ENCODE measurements around the gene SCN10A. TPM values are rescaled to one million over a fixed set of nuclear protein-coding genes. Genes with fewer than 3 reads are reported as not detected.
A peak's percentile ranks its signal among the peaks of the same experiment; 100 is the strongest.

Gene SCN10A
- polyA plus RNA-seq, 1 of the 3 experiments (the other 2 are of a cell fraction) = not detected

DNA sequence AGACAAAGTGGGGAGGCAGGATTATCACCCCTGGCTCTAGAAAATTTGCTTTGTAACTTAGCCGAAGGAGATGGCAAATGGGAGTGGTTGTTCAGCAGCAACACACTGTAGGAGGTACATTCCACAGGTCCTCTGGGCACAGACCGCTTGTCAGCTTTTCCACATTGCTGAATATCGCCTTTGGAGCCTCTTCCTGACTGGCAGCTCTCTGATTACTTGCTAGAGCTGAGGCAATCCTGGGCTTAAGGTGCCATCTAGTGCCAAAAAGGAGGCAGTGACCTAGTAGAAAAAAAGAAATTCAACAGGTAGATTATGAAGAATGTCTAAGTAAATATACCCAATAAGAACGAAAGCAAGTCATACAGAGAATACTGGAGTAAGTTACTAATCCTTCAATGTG is 153.5 kb downstream of the SCN10A start:
- Histone ChIP-seq H3K9ac (no peak overlapping the region), H3K27ac (ENCODE audit: low read depth in 2 of 2, low read length in 1 of 2) (no peak overlapping the region), H3K4me2 (no peak overlapping the region), H3K36me3 (replicated peaks in 1 of 2; ENCODE audit: control insufficient read depth in 1 of 2, insufficient read depth in 2 of 2, low read length in 1 of 2) (no peaks in the 10 kb centered on the region), H3K27me3 (ENCODE audit: insufficient read depth) (no peaks in the 10 kb centered on the region), H3F3A (replicated peaks; ENCODE audit: insufficient read depth) (no peaks in the 10 kb centered on the region), H3K9me2 (no peaks in the 10 kb centered on the region), H3K79me2 (ENCODE audit: insufficient read depth) (no peaks in the 10 kb centered on the region), H4K20me1 (ENCODE audit: insufficient read depth) (no peaks in the 10 kb centered on the region), H3K4me3 (ENCODE audit: low read depth in 2 of 2, low read length in 1 of 2) (no peak overlapping the region), H3K9me3 (no peaks in the 10 kb centered on the region), H3K4me1 (ENCODE audit: control insufficient read depth in 1 of 2, insufficient read depth in 2 of 2, low read depth in 1 of 2, low read length in 1 of 2) (peaks cover 0 to 11% of the 10 kb centered on the region in 2 experiments; a peak in 1 of 4 replicates), H2AFZ (ENCODE audit: low read depth) (no peak overlapping the region)
- ChIA-PET POLR2A (no interaction called here), CTCF (interaction anchor here (0.7 to 14.0 kb wide), 13 partner anchors 9 to 532 kb away, joined by 3 to 556 read pairs (median 3); partner anchors contain the start of gene EXOG)
- TF ChIP-seq FOXM1 (IDR thresholded peaks at IDR 0.05; ENCODE audit: low read depth) (no peak), GABPA (IDR thresholded peaks at IDR 0.05; ENCODE audit: low read depth) (no peak), RAD21 (IDR thresholded peaks at IDR 0.05; ENCODE audit: low read length) (peak; percentile 72), SMC3 (IDR thresholded peaks at IDR 0.05; ENCODE audit: low read depth, low read length) (peak; percentile 42; the same call in 1 of the 2 replicates), YY1 (IDR thresholded peaks at IDR 0.05; ENCODE audit: low read depth) (no peak)
- TF ChIP-seq, protein P1, sequence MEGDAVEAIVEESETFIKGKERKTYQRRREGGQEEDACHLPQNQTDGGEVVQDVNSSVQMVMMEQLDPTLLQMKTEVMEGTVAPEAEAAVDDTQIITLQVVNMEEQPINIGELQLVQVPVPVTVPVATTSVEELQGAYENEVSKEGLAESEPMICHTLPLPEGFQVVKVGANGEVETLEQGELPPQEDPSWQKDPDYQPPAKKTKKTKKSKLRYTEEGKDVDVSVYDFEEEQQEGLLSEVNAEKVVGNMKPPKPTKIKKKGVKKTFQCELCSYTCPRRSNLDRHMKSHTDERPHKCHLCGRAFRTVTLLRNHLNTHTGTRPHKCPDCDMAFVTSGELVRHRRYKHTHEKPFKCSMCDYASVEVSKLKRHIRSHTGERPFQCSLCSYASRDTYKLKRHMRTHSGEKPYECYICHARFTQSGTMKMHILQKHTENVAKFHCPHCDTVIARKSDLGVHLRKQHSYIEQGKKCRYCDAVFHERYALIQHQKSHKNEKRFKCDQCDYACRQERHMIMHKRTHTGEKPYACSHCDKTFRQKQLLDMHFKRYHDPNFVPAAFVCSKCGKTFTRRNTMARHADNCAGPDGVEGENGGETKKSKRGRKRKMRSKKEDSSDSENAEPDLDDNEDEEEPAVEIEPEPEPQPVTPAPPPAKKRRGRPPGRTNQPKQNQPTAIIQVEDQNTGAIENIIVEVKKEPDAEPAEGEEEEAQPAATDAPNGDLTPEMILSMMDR (IDR thresholded peaks at IDR 0.05) = peak; percentile 48
- 17% methylated on average over 4 of the region's 4 CpGs for WGBS (ENCODE audit: low lambda C conversion rate)
- DNase-seq = no peak

DNA sequence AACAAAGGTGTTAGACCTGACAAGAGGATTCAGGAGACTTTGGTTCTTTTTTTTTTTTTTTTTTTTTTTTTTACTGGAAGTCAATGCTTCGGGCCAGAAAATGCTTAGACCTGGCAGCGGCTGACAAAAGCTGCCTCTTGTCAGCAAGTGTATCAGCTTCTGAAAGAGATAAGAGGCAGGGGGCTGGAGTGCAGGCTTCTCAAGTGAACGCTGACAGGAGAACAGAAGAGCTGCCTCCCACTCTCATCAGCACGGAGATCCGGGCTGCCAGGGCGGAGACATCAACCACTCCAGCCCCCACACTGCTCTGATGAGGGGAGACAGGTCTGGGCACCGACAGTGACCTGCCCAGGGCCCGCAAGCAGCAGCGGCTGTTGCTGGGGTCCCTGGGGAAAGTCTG is 157.2 kb downstream of the SCN10A start:
- H3F3A ChIP-seq (replicated peaks; ENCODE audit: insufficient read depth) = no peaks in the 10 kb centered on the region
- no peak overlapping the region for H3K4me2 ChIP-seq
- H3K4me3 ChIP-seq (ENCODE audit: low read depth in 2 of 2, low read length in 1 of 2) = no peak overlapping the region
- no peaks in the 10 kb centered on the region for H3K79me2 ChIP-seq (ENCODE audit: insufficient read depth)
- ChIA-PET CTCF (interaction anchor here (0.7 to 14.0 kb wide), 7 partner anchors 76 to 372 kb away, joined by 3 to 556 read pairs (median 4); partner anchors contain the start of gene EXOG), POLR2A (interaction anchor here (0.7 kb wide), 1 partner anchor 65 kb away, joined by 7 read pairs; no protein-coding TSS in a partner anchor)
- H3K4me1 ChIP-seq (ENCODE audit: control insufficient read depth in 1 of 2, insufficient read depth in 2 of 2, low read depth in 1 of 2, low read length in 1 of 2) = peaks cover 0 to 13% of the 10 kb centered on the region in 2 experiments; a peak in 1 of 4 replicates
- H3K36me3 ChIP-seq (replicated peaks in 1 of 2; ENCODE audit: control insufficient read depth in 1 of 2, insufficient read depth in 2 of 2, low read length in 1 of 2) = no peaks in the 10 kb centered on the region
- no peaks in the 10 kb centered on the region for H3K9me2 ChIP-seq
- H3K9ac ChIP-seq = no peak overlapping the region
- no peaks in the 10 kb centered on the region for H3K9me3 ChIP-seq
- 0 out of 2 replicates have a peak, but pooled peaks have one; percentile 10 for TF ChIP-seq GATA2 (CRISPR knock-in tag; IDR thresholded peaks at IDR 0.05)
- TF ChIP-seq GABPA (IDR thresholded peaks at IDR 0.05; ENCODE audit: low read depth) = no peak
- WGBS (ENCODE audit: low lambda C conversion rate) = 19% methylated on average over 8 of the region's 9 CpGs
- no peak overlapping the region for H2AFZ ChIP-seq (ENCODE audit: low read depth)
- H4K20me1 ChIP-seq (ENCODE audit: insufficient read depth) = no peaks in the 10 kb centered on the region
- DNase-seq = peak; percentile 44
- no peaks in the 10 kb centered on the region; the same call in 1 of the 2 replicates for H3K27me3 ChIP-seq (ENCODE audit: insufficient read depth)
- H3K27ac ChIP-seq (ENCODE audit: low read depth in 2 of 2, low read length in 1 of 2) = no peak overlapping the region

DNA sequence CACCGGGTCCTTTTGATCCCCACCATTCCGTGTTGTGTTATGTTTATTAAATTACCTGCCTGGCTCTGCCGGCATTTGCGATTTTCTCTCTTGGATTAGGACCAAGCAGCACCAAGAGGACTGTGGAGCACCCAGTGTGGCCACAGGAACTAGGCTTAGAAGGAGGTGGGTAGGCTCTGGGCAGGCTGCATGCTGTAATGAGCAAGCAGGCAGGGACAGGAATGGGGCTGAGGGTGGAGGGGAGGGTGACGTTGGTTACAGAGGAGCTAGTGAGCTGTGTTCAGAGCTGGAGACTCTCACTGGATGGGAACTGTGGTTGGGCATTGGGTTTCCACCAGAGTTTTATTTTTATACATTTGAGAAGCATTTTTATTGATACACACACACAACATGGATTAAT is 158.6 kb downstream of the SCN10A start:
- H3K9me2 ChIP-seq = no peaks in the 10 kb centered on the region
- H3K4me1 ChIP-seq (ENCODE audit: control insufficient read depth in 1 of 2, insufficient read depth in 2 of 2, low read depth in 1 of 2, low read length in 1 of 2) = peaks cover 0 to 16% of the 10 kb centered on the region in 2 experiments; a peak in 1 of 4 replicates
- 49% methylated on average over 5 of the region's 5 CpGs for WGBS (ENCODE audit: low lambda C conversion rate)
- ChIA-PET CTCF (interaction anchor here (1.0 to 14.0 kb wide), 6 partner anchors 11 to 342 kb away, joined by 3 to 556 read pairs (median 40); partner anchors contain the start of gene EXOG), POLR2A (no interaction called here)
- H3K27ac ChIP-seq (ENCODE audit: low read depth in 2 of 2, low read length in 1 of 2) = no peak overlapping the region
- H3K79me2 ChIP-seq (ENCODE audit: insufficient read depth) = no peaks in the 10 kb centered on the region
- no peak overlapping the region for H2AFZ ChIP-seq (ENCODE audit: low read depth)
- H3F3A ChIP-seq (replicated peaks; ENCODE audit: insufficient read depth) = no peaks in the 10 kb centered on the region
- H3K9me3 ChIP-seq = no peaks in the 10 kb centered on the region
- no peaks in the 10 kb centered on the region; the same call in 1 of the 2 replicates for H3K27me3 ChIP-seq (ENCODE audit: insufficient read depth)
- H3K9ac ChIP-seq = no peak overlapping the region
- no peaks in the 10 kb centered on the region for H3K36me3 ChIP-seq (replicated peaks in 1 of 2; ENCODE audit: control insufficient read depth in 1 of 2, insufficient read depth in 2 of 2, low read length in 1 of 2)
- no peak overlapping the region for H3K4me3 ChIP-seq (ENCODE audit: low read depth in 2 of 2, low read length in 1 of 2)
- H3K4me2 ChIP-seq = no peak overlapping the region
- DNase-seq = no peak
- H4K20me1 ChIP-seq (ENCODE audit: insufficient read depth) = no peaks in the 10 kb centered on the region
- no peak for TF ChIP-seq GATA2 (CRISPR knock-in tag; IDR thresholded peaks at IDR 0.05)
- no peak for TF ChIP-seq POLR2AphosphoS5 (IDR thresholded peaks at IDR 0.05; ENCODE audit: low read depth, low read length)
- no peak for TF ChIP-seq MXI1 (IDR thresholded peaks at IDR 0.05; ENCODE audit: low read depth, low read length)
- TF ChIP-seq, protein P2, sequence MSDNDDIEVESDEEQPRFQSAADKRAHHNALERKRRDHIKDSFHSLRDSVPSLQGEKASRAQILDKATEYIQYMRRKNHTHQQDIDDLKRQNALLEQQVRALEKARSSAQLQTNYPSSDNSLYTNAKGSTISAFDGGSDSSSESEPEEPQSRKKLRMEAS (IDR thresholded peaks at IDR 0.05; ENCODE audit: low read depth) = no peak
- no peak for TF ChIP-seq SIN3A (IDR thresholded peaks at IDR 0.05; ENCODE audit: borderline replicate concordance, low read depth, low read length)
- no peak for TF ChIP-seq TEAD4 (IDR thresholded peaks at IDR 0.05; ENCODE audit: borderline replicate concordance, insufficient read depth)
- no peak for TF ChIP-seq NRF1 (IDR thresholded peaks at IDR 0.05; ENCODE audit: low read depth, low read length)
- no peak for TF ChIP-seq YY1 (IDR thresholded peaks at IDR 0.05; ENCODE audit: low read depth)
- TF ChIP-seq ELF1 (IDR thresholded peaks at IDR 0.05) = no peak
- TF ChIP-seq RFX5 (IDR thresholded peaks at IDR 0.05; ENCODE audit: low read length) = no peak
- TF ChIP-seq GABPA (IDR thresholded peaks at IDR 0.05; ENCODE audit: low read depth) = no peak
- TF ChIP-seq, protein P3, sequence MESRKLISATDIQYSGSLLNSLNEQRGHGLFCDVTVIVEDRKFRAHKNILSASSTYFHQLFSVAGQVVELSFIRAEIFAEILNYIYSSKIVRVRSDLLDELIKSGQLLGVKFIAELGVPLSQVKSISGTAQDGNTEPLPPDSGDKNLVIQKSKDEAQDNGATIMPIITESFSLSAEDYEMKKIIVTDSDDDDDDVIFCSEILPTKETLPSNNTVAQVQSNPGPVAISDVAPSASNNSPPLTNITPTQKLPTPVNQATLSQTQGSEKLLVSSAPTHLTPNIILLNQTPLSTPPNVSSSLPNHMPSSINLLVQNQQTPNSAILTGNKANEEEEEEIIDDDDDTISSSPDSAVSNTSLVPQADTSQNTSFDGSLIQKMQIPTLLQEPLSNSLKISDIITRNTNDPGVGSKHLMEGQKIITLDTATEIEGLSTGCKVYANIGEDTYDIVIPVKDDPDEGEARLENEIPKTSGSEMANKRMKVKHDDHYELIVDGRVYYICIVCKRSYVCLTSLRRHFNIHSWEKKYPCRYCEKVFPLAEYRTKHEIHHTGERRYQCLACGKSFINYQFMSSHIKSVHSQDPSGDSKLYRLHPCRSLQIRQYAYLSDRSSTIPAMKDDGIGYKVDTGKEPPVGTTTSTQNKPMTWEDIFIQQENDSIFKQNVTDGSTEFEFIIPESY (IDR thresholded peaks at IDR 0.05; ENCODE audit: borderline replicate concordance, low read depth) = no peak
- no peak for TF ChIP-seq CHD2 (IDR thresholded peaks at IDR 0.05; ENCODE audit: low read length, partially characterized antibody)
- no peak for TF ChIP-seq NFIC (IDR thresholded peaks at IDR 0.05; ENCODE audit: borderline replicate concordance)

All from SK-N-SH (cell line).